RKO (cell line): ENCODE measurements around the gene BBS7.

Experiments used
- DNase-seq: peaks from one replicate; pipeline ENCODE4 v3.0.0-alpha.2; 2016; ENCODE audit warnings: low spot score

The BBS7 gene

GRCh38 chr4:121827853-121828252, 42.4 kb downstream of the BBS7 start:
- peak; percentile 77 for DNase-seq

GRCh38 chr4:121824950-121825349, 45.3 kb downstream of the BBS7 start:
- DNase-seq, result no peak

DNA sequence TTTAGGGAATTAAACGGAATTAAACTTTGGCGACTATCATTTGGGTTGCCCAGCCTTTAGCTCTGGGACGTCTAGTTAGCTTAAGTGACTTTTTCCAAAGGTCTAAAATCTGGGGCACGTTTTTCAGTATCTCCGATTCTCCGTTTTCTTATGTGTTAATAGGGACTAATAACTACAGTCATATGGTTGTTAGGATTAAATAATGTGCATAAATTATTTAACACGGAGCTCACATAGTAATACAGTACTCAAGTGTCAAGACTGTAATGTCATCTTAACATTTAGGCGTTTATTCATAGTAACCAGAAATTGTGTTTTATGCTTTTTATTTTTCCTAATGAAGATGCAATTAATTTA, 46.1 kb downstream of the BBS7 start:
- DNase-seq, result no peak

- peak; percentile 97 for DNase-seq
These were observed 46.6 kb downstream of the BBS7 start, which contains the start of gene CCNA2 for GRCh38 chr4:121823505-121824170. TSS of gene CCNA2 (minus strand) at chr4:121823883. CDS start at chr4:121823628, 255 bp downstream.

DNA sequence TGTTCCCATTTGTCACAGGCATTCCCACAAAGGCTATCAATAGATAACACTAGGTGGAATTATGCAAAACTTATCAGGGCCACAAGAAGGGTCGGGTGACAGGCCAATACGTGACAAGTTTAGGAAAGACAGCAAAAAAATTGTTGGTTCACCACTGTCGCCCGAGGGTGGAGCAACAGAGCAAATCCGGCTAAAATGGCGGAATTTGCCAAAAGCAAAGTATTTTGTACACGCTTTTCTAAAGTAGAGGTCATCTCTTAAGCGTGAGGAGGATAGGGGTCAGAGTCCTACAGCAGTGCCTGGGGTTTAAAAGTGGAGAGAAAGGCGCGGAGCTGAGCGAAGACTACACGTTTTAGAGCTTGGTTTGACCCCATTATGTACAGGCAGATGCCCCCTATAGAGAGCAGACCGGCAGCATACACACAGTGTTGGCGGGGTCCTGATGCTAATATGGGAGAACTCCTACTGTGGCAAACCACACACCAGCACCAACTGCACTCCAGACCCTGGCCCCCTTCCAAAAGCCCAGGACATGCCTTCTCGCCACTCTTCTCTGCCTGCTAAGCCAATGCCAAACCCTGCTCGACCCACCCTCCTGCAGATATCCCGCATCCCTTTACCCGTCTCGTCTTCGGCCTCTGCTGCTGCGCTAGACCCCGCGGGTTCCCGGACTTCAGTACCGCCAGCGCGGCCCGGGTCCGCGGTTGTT, 47.3 kb downstream of the BBS7 start:
- DNase-seq, result peak; percentile 75

DNA sequence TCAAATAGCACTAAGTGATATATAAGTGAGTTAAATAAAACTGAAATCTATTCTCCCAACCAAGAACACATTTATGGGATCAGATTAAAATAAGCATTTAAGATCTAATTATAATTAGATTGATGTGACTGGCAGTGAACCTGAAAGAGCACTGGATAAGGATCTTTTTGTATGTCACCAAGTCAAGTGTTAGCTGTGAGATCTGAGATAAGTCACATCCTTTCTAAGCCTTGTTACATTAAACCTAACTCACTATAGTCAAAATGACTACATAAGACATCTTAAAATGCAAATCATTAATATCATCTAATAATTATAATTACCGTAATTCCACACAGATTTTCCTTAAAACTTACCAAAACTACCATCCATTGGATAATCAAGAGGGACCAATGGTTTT, 48.2 kb downstream of the BBS7 start:
- peak; percentile 28 for DNase-seq

GRCh38 chr4:121819216-121819965, 50.9 kb downstream of the BBS7 start:
- no peak for DNase-seq

DNA sequence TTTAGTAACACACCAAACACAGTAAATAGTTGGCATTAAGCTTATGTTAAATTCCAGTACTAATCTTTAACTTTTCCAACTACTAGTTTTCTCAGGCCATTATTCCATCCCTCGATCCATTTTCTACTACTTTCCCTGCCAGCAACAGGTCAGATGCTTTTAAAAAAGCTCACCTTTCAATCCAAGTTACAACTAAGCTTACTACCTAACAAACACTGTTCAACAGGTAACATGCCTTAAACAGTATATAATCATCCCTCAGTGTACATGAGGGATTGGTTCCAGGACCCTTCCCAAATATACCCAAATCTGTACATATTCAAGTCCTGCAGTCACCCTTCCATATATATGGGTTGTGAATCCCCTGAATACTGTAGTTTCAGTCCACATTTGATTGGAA, 52.1 kb downstream of the BBS7 start:
- no peak for DNase-seq

- no peak for DNase-seq
These were observed 52.6 kb downstream of the BBS7 start for GRCh38 chr4:121817701-121818100.

DNA sequence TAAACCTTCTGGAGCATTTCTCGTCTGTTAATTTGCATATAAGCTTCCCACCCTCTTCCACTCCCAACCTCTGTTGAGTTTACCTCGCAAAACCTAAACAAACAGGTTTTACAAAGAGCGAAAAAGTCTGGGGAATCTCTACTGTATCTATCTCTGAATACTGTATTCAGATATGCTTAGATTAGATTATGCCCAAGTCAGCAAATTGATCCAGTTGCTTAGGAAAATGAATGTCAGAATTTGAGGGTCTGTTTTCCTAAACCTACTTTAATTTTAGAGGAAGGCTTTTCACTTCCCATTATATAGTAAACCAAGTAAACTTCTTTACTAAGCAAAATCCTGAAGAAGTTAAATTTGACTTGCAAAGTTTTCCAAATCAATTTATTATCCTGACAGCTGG, 53.3 kb downstream of the BBS7 start:
- no peak for DNase-seq

- DNase-seq, result no peak
These were observed 55.5 kb downstream of the BBS7 start for GRCh38 chr4:121814756-121815155.

DNA sequence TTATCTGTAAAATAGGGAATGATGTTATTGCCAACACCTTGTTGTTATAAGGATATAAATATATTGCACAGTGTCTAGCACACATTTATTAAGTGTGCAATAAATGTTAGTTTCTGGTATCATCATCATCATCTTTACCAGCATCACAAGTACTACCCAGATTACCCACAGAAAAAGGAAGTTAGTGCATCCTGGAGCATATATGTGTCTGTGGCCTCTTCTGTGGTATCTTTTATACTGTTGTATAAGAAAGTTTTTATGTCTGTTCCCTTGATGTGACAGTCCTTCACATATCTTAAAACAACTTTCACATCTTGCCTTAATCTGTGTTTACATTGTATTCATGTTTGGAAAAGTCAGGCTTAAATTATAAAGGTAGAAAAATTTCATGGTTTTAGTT, 59.2 kb downstream of the BBS7 start:
- no peak for DNase-seq

DNA sequence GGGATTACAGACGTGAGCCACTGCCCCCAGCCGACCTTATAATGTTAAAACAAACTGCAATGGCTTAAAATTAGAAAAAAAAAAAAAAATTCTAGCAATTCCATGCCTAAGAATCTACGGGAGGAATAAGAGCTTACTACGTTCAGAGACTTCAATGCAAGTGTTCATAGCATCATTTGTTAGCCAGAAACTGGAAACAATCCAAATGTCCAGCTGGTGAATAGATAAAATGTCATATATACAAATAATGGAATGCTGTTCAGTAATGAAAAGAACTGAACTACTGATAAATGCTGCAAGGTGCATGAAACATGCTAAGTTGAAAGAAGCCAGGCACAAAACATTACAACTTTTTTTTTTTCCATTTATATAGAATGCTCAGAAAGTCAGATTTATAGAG, 63.9 kb downstream of the BBS7 start:
- DNase-seq, result no peak

- no peak for DNase-seq
These were observed 68.6 kb downstream of the BBS7 start for GRCh38 chr4:121801715-121802075.

- DNase-seq, result peak; percentile 93
These were observed 69.1 kb downstream of the BBS7 start, which contains the start of gene EXOSC9 for GRCh38 chr4:121800961-121801714. TSS of gene EXOSC9 (plus strand) at chr4:121801323. CDS start at chr4:121801425, 102 bp downstream.

GRCh38 chr4:121800638-121800960, 69.7 kb downstream of the BBS7 start:
- DNase-seq, result no peak

DNA sequence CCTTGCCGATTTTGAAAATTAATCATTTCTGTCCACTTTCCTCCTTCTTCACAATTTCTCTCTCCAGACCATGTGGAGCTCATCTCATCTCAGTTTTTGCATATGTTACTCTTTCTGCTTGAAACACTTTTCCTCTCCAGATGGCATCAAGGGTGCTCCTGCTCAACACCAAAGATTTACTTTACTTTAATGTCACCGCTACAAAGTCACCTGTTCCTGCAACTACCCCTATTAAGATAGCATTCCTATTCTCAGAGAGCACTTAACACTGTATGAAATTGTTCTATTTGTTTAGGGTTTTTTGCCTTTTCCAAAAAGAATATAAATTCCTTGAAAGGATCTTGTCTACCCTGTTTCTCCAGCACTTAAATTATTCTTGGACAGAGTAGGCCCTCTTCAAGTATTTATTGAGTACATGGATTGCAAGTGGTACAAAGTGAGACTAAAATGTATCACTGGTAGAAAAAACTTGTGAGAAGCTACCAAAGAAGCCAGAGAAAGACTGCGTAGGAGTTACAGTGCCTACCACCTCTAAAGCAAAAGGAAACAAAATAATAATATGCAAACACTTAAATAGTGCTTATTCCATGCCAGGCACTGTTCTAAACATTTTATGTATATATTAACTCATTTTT, 70.3 kb downstream of the BBS7 start:
- DNase-seq, result no peak

- DNase-seq, result no peak
These were observed 71.0 kb downstream of the BBS7 start for GRCh38 chr4:121799208-121799823.

- DNase-seq, result no peak
These were observed 74.0 kb downstream of the BBS7 start for GRCh38 chr4:121796283-121796682.

DNA sequence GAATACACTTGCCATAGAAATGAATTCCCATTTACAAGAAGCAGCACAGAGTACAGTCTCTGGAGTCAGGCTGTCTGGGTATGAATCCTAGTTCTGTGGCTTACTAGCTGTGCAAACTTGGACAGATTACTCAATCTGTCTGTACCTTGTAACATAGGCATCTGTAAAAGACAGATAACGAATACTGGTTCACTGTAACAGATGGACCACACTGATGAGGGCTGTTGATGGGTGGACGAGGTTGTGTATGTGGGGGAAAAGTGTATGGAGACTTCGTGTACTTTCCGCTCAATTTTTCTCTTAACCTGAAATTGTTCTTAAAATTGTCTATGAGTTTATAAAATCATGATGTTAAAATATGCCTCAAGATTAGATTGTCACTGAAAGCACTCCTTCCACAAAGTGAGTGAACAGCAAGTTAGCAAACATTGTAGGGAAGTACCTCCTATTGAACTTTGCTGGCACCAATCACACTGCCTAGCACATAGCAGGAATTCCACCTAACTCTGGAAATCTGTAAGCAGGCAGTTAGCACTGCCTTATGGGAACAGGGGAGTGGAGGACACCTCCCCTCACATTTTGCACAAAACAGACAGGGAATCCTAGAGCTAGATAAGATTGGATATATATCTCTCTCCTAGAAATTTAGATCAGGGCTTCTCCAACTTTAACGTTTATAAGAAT, 75.6 kb downstream of the BBS7 start:
- no peak for DNase-seq

DNA sequence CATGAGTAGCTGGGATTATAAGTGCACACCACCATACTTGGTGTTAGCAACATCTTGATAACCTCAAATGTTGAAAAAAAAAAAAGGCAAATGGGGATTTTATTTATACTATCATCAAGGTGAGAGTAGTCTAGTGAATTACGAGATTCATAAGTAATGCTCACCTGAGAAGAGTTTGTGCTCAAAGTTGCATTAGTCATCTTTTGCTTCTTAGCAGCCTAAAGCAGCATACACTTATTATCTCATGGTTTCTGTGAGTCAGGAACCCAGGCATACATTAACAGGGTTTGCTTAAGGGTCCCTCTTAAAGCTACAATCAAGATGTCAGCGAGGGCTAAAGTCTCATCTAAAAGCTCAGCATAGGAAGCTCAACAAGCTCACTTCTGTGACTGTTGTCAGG, 77.3 kb downstream of the BBS7 start:
- DNase-seq, result no peak
